ENCODE data around the gene SLC45A1. TPM values are rescaled to one million over a fixed set of nuclear protein-coding genes. Genes with fewer than 3 reads are reported as not detected.

The SLC45A1 gene
- total and polyA plus RNA-seq, 9 of the 15 experiments (the other 6 are each of a cell fraction or from before 2014, with no cell fraction given), result not detected

DNA sequence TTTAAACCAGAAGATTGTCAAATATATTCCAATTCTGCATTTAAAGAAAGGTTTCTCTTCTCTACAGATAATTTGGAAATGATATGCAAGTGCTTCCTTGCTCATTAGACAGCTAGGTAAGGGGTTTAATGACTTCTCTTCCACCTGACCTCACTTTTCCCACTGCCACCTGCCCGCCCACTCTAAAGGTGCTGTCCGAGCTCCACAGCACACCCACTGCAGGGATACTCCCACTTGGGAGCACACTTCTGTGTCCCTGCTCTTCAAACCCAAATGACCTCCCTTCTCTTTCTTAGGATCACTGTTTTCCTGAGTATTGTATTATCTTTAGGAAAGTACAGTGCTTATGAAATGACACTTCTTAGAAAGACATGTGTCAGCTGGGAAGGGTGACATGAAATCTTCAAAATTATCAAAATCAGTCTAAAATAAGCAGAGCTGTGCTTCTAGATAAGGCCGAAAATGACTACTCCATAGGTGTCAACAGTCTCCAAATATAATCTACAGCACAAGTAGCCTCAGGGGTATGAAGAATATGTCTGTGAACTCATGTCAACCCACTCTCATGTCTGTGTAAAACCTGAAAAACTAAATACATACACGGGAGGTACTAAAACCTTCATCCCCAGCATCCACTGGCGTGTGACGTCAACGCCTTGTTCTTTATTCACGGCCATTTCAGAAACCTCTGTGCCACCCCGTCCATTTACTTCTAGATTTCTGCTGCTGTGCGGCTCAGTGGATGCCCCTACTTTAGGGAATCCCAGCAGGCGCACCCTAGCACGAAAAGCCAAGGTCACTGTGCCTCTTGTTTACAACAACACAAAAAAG lies 71.0 kb downstream of the SLC45A1 start (continued):
- peak in 1 of 2 experiments; percentile 60 for TF ChIP-seq NCOA2 (IDR thresholded peaks at IDR 0.05; ENCODE audit: partially characterized antibody in 2 of 2)
- TF ChIP-seq FOXJ2 (tag; IDR thresholded peaks at IDR 0.05), result no peak
- TF ChIP-seq TGIF2 (CRISPR knock-in tag; IDR thresholded peaks at IDR 0.05), result no peak
- TF ChIP-seq POLR2G (IDR thresholded peaks at IDR 0.05; ENCODE audit: low read depth, low read length), result no peak
- no peak for TF ChIP-seq POLR2H (tag; IDR thresholded peaks at IDR 0.05; ENCODE audit: low read depth)
- TF ChIP-seq ZFX (CRISPR knock-in tag; IDR thresholded peaks at IDR 0.05), result no peak
- no peak for TF ChIP-seq MBD2 (IDR thresholded peaks at IDR 0.05; ENCODE audit: borderline replicate concordance, low read depth)
- no peak for TF ChIP-seq RBM17 (IDR thresholded peaks at IDR 0.05; ENCODE audit: borderline replicate concordance, low read depth, low read length)
- TF ChIP-seq, protein P1, sequence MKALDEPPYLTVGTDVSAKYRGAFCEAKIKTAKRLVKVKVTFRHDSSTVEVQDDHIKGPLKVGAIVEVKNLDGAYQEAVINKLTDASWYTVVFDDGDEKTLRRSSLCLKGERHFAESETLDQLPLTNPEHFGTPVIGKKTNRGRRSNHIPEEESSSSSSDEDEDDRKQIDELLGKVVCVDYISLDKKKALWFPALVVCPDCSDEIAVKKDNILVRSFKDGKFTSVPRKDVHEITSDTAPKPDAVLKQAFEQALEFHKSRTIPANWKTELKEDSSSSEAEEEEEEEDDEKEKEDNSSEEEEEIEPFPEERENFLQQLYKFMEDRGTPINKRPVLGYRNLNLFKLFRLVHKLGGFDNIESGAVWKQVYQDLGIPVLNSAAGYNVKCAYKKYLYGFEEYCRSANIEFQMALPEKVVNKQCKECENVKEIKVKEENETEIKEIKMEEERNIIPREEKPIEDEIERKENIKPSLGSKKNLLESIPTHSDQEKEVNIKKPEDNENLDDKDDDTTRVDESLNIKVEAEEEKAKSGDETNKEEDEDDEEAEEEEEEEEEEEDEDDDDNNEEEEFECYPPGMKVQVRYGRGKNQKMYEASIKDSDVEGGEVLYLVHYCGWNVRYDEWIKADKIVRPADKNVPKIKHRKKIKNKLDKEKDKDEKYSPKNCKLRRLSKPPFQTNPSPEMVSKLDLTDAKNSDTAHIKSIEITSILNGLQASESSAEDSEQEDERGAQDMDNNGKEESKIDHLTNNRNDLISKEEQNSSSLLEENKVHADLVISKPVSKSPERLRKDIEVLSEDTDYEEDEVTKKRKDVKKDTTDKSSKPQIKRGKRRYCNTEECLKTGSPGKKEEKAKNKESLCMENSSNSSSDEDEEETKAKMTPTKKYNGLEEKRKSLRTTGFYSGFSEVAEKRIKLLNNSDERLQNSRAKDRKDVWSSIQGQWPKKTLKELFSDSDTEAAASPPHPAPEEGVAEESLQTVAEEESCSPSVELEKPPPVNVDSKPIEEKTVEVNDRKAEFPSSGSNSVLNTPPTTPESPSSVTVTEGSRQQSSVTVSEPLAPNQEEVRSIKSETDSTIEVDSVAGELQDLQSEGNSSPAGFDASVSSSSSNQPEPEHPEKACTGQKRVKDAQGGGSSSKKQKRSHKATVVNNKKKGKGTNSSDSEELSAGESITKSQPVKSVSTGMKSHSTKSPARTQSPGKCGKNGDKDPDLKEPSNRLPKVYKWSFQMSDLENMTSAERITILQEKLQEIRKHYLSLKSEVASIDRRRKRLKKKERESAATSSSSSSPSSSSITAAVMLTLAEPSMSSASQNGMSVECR (CRISPR knock-in tag; IDR thresholded peaks at IDR 0.05), result no peak
- TF ChIP-seq, protein P2, sequence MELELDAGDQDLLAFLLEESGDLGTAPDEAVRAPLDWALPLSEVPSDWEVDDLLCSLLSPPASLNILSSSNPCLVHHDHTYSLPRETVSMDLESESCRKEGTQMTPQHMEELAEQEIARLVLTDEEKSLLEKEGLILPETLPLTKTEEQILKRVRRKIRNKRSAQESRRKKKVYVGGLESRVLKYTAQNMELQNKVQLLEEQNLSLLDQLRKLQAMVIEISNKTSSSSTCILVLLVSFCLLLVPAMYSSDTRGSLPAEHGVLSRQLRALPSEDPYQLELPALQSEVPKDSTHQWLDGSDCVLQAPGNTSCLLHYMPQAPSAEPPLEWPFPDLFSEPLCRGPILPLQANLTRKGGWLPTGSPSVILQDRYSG (tag; conservative IDR thresholded peaks at IDR 0.05; ENCODE audit: low read depth), result no peak
- TF ChIP-seq CBFB (CRISPR knock-in tag; IDR thresholded peaks at IDR 0.05), result no peak
- TF ChIP-seq SAFB (IDR thresholded peaks at IDR 0.05; ENCODE audit: borderline replicate concordance, low read depth, low read length), result no peak
- TF ChIP-seq GABPB2 (CRISPR knock-in tag; conservative IDR thresholded peaks at IDR 0.05), result no peak
- TF ChIP-seq, protein P3, sequence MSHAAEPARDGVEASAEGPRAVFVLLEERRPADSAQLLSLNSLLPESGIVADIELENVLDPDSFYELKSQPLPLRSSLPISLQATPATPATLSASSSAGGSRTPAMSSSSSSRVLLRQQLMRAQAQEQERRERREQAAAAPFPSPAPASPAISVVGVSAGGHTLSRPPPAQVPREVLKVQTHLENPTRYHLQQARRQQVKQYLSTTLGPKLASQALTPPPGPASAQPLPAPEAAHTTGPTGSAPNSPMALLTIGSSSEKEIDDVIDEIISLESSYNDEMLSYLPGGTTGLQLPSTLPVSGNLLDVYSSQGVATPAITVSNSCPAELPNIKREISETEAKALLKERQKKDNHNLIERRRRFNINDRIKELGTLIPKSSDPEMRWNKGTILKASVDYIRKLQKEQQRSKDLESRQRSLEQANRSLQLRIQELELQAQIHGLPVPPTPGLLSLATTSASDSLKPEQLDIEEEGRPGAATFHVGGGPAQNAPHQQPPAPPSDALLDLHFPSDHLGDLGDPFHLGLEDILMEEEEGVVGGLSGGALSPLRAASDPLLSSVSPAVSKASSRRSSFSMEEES (CRISPR knock-in tag; IDR thresholded peaks at IDR 0.05), result no peak
- no peak for TF ChIP-seq ATF1 (CRISPR knock-in tag; IDR thresholded peaks at IDR 0.05)
- peak; percentile 68 for TF ChIP-seq ATF1 (tag; IDR thresholded peaks at IDR 0.05)
- peak; percentile 91 for TF ChIP-seq EP300 (IDR thresholded peaks at IDR 0.05; ENCODE audit: low read length)
- TF ChIP-seq HDAC8 (tag; IDR thresholded peaks at IDR 0.05), result no peak
- no peak for TF ChIP-seq ZNF175 (CRISPR knock-in tag; IDR thresholded peaks at IDR 0.05; ENCODE audit: low read depth)
- TF ChIP-seq ZZZ3 (IDR thresholded peaks at IDR 0.05), result no peak
- TF ChIP-seq ZNF3 (CRISPR knock-in tag; IDR thresholded peaks at IDR 0.05), result no peak
- no peak for TF ChIP-seq SMAD2 (IDR thresholded peaks at IDR 0.05; ENCODE audit: low read depth, low read length)

All from K562 (cell line).